ENCODE measurements around the gene ITGA5.

GRCh38 chr12:54375259-54375579 lies 43.8 kb downstream of the ITGA5 start:
- TF ChIP-seq CTCF (IDR thresholded peaks at IDR 0.05) = no peak
- no peak for TF ChIP-seq POLR2A (IDR thresholded peaks at IDR 0.05)
